Neural cell (in vitro differentiated cells): Measurements from ENCODE around the gene NEU3. TPM values are rescaled to one million over a fixed set of nuclear protein-coding genes. Genes with fewer than 3 reads are reported as not detected.

Experiments
- H2AFZ ChIP-seq: fragments of 200-600, 300-800 bp; sonication (generic), shearing (Covaris generic); 2 replicates; pipeline ENCODE4 v1.6.0; 2014; ENCODE audit warnings: low read depth, mild to moderate bottlenecking, antibody characterized with exemption, low read length, moderate library complexity
- H3F3A ChIP-seq: fragments of 200-600 bp; shearing (Covaris generic); 2 replicates; pipeline ENCODE4 v1.6.1; 2016; ENCODE audit warnings: mild to moderate bottlenecking, moderate library complexity, mixed read lengths, antibody characterized with exemption, low read length; ENCODE audit not compliant: insufficient read depth, poor library complexity, severe bottlenecking
- H3K27ac ChIP-seq: fragments of 200-600, 300-800 bp; sonication (generic), shearing (Covaris generic); 2 replicates; pipeline ENCODE4 v1.5.1; 2014; ENCODE audit warnings: mild to moderate bottlenecking, low read length, moderate library complexity
- H3K27me3 ChIP-seq: fragments of 300-800, 200-600 bp; sonication (generic), shearing (Covaris generic); 2 replicates; pipeline ENCODE4 v1.6.0; 2014; ENCODE audit warnings: mild to moderate bottlenecking, low read depth, low read length, moderate library complexity; ENCODE audit not compliant: insufficient read depth
- H3K36me3 ChIP-seq: fragments of 300-800, 200-600 bp; sonication (generic), shearing (Covaris generic); 2 replicates; pipeline ENCODE4 v1.5.1; 2014; ENCODE audit warnings: mild to moderate bottlenecking, antibody characterized with exemption, low read length, moderate library complexity; ENCODE audit not compliant: insufficient read depth
- H3K4me2 ChIP-seq: fragments of 300-800, 200-600 bp; sonication (generic), shearing (Covaris generic); 2 replicates; pipeline ENCODE4 v1.6.0; 2014; ENCODE audit warnings: mild to moderate bottlenecking, low read length
- H3K4me3 ChIP-seq: fragments of 300-800, 200-600 bp; sonication (generic), shearing (Covaris generic); 2 replicates; pipeline ENCODE4 v1.5.1; 2014; ENCODE audit warnings: mild to moderate bottlenecking, low read length, moderate library complexity
- H3K79me2 ChIP-seq: fragments of 200-600 bp; shearing (Covaris generic); replicated peaks from 2 replicates; pipeline ENCODE4 v1.6.0; 2014; ENCODE audit warnings: mild to moderate bottlenecking, low read length, moderate library complexity; ENCODE audit not compliant: insufficient read depth
- H3K9ac ChIP-seq: fragments of 300-800, 200-600 bp; sonication (generic), shearing (Covaris generic); 2 replicates; pipeline ENCODE4 v1.6.1; 2016; ENCODE audit warnings: mild to moderate bottlenecking, low read length, mixed read lengths
- H3K9me2 ChIP-seq: fragments of 200-600 bp; shearing (Covaris generic); 2 replicates; pipeline ENCODE4 v1.6.1; 2016; ENCODE audit warnings: mild to moderate bottlenecking, low read length, mixed read lengths; ENCODE audit not compliant: insufficient read depth
- H3K9me3 ChIP-seq: fragments of 200-600, 300-800 bp; sonication (generic), shearing (Covaris generic); 2 replicates; pipeline ENCODE4 v1.6.1; 2016; ENCODE audit warnings: mild to moderate bottlenecking, mixed run types, low read length, moderate library complexity, mixed read lengths
- H4K20me1 ChIP-seq: fragments of 200-600 bp; shearing (Covaris generic); 2 replicates; pipeline ENCODE4 v1.6.1; 2016; ENCODE audit warnings: mild to moderate bottlenecking, mixed run types; ENCODE audit not compliant: insufficient read depth
- EP300 ChIP-seq: fragments of 450-650 bp; conservative IDR thresholded peaks from 2 replicates; pipeline ENCODE4 v1.6.1; 2014; ENCODE audit warnings: antibody characterized with exemption, mild to moderate bottlenecking, moderate library complexity; ENCODE audit not compliant: poor library complexity, severe bottlenecking
- EZH2 ChIP-seq: fragments of 200-600, 300-800 bp; shearing (Covaris generic), sonication (generic); IDR thresholded peaks from 2 replicates; pipeline ENCODE4 v1.6.1; 2014; ENCODE audit warnings: antibody characterized with exemption, low read length, borderline replicate concordance, mild to moderate bottlenecking; ENCODE audit not compliant: insufficient read depth, poor library complexity, severe bottlenecking
- MXI1 ChIP-seq: fragments of 450-650 bp; conservative IDR thresholded peaks from 2 replicates; pipeline ENCODE4 v1.6.1; 2014; ENCODE audit warnings: antibody characterized with exemption, mild to moderate bottlenecking; ENCODE audit not compliant: poor library complexity, severe bottlenecking
- POLR2AphosphoS5 ChIP-seq: IDR thresholded peaks from 2 replicates; pipeline ENCODE4 v1.6.1; 2012
- RAD21 ChIP-seq: fragments of 450-650 bp; conservative IDR thresholded peaks from 2 replicates; pipeline ENCODE4 v1.6.1; 2014; ENCODE audit warnings: antibody characterized with exemption, mild to moderate bottlenecking, moderate library complexity
- SMC3 ChIP-seq: fragments of 450-650 bp; conservative IDR thresholded peaks from 2 replicates; pipeline ENCODE4 v1.6.1; 2014; ENCODE audit warnings: antibody characterized with exemption, mild to moderate bottlenecking, moderate library complexity; ENCODE audit not compliant: poor library complexity
- TAF1 ChIP-seq: IDR thresholded peaks from 2 replicates; pipeline ENCODE4 v1.6.1; 2012; ENCODE audit warnings: low read depth
- polyA plus RNA-seq: library from polyadenylated mRNA; depleted of rRNA; stranded (reverse); fragments of >200 nt; gene quantifications from 2 replicates; pipeline ENCODE4 v1.2.3, GENCODE V29; 2014
- TF ChIP-seq, protein P1 (sequence below): fragments of 450-650 bp; IDR thresholded peaks from 2 replicates; pipeline ENCODE4 v1.5.1; 2014; ENCODE audit warnings: antibody characterized with exemption, mild to moderate bottlenecking, moderate library complexity; ENCODE audit not compliant: poor library complexity, severe bottlenecking
- TF ChIP-seq, protein P2 (sequence below): IDR thresholded peaks from 2 replicates; pipeline ENCODE4 v1.6.1; 2012; ENCODE audit warnings: borderline replicate concordance

Gene NEU3
- polyA plus RNA-seq, 1 donor from 2014 or later, result 16.9 TPM

DNA sequence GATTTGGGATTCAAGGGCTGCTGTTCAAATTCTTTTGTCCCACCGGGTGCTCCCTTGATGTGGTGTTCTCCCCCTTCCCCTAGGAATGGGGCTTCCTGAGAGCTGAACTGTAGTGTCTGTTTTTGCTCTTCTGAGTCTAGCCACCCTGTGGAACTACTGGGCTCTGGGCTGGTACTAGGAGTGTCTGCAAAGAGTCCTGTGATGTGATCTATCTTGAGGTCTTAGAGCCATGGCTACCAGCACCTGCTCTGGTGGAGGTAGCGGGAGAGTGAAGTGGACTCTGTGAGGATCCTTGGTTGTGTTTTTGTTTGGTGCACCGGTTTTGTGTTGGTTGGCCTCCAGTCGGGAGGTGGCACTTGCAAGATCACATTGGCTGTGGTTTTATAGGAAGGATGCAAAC, 61.8 kb downstream of the NEU3 start:
- Histone ChIP-seq H4K20me1 (no peaks in the 10 kb centered on the region), H3K9me2 (no peaks in the 10 kb centered on the region), H3K9me3 (no peaks in the 10 kb centered on the region), H3K27ac (no peak overlapping the region), H3K27me3 (no peaks in the 10 kb centered on the region), H3F3A (no peaks in the 10 kb centered on the region), H2AFZ (no peak overlapping the region), H3K9ac (no peak overlapping the region), H3K36me3 (no peaks in the 10 kb centered on the region), H3K4me2 (no peak overlapping the region), H3K4me3 (no peak overlapping the region), H3K79me2 (no peaks in the 10 kb centered on the region)
- no peak for TF ChIP-seq TAF1
- TF ChIP-seq EP300, result no peak
- no peak for TF ChIP-seq EZH2
- TF ChIP-seq RAD21, result no peak
- TF ChIP-seq, protein P1, sequence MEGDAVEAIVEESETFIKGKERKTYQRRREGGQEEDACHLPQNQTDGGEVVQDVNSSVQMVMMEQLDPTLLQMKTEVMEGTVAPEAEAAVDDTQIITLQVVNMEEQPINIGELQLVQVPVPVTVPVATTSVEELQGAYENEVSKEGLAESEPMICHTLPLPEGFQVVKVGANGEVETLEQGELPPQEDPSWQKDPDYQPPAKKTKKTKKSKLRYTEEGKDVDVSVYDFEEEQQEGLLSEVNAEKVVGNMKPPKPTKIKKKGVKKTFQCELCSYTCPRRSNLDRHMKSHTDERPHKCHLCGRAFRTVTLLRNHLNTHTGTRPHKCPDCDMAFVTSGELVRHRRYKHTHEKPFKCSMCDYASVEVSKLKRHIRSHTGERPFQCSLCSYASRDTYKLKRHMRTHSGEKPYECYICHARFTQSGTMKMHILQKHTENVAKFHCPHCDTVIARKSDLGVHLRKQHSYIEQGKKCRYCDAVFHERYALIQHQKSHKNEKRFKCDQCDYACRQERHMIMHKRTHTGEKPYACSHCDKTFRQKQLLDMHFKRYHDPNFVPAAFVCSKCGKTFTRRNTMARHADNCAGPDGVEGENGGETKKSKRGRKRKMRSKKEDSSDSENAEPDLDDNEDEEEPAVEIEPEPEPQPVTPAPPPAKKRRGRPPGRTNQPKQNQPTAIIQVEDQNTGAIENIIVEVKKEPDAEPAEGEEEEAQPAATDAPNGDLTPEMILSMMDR, result no peak
- TF ChIP-seq, protein P2, sequence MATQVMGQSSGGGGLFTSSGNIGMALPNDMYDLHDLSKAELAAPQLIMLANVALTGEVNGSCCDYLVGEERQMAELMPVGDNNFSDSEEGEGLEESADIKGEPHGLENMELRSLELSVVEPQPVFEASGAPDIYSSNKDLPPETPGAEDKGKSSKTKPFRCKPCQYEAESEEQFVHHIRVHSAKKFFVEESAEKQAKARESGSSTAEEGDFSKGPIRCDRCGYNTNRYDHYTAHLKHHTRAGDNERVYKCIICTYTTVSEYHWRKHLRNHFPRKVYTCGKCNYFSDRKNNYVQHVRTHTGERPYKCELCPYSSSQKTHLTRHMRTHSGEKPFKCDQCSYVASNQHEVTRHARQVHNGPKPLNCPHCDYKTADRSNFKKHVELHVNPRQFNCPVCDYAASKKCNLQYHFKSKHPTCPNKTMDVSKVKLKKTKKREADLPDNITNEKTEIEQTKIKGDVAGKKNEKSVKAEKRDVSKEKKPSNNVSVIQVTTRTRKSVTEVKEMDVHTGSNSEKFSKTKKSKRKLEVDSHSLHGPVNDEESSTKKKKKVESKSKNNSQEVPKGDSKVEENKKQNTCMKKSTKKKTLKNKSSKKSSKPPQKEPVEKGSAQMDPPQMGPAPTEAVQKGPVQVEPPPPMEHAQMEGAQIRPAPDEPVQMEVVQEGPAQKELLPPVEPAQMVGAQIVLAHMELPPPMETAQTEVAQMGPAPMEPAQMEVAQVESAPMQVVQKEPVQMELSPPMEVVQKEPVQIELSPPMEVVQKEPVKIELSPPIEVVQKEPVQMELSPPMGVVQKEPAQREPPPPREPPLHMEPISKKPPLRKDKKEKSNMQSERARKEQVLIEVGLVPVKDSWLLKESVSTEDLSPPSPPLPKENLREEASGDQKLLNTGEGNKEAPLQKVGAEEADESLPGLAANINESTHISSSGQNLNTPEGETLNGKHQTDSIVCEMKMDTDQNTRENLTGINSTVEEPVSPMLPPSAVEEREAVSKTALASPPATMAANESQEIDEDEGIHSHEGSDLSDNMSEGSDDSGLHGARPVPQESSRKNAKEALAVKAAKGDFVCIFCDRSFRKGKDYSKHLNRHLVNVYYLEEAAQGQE, result no peak
- TF ChIP-seq POLR2AphosphoS5, result no peak
- TF ChIP-seq MXI1, result no peak

DNA sequence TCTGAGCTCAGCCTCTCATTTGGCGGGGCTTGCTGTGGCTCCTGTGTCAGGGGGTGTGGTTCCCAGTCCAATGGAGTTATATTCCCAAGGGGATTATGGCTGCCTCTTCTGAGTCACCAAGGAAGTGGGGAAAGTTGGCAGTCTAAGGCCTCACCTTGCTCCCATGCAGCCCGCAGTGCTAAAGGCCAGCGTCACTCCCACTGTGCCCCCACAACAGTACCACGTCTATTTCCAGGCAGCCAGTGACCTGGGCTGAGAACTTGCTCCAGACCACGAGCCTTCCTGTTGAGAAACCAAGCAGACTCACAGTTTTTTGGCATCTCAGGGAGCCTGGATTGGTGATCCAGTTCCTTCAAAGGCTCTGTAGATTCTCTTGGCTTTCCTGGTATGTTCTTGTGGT, 62.3 kb downstream of the NEU3 start:
- H2AFZ ChIP-seq, result no peak overlapping the region
- TF ChIP-seq SMC3, result no peak
- TF ChIP-seq POLR2AphosphoS5, result no peak
- TF ChIP-seq, protein P1, result no peak
- TF ChIP-seq TAF1, result no peak
- TF ChIP-seq, protein P2, result no peak
- TF ChIP-seq EZH2, result no peak
- TF ChIP-seq MXI1, result no peak
- no peak for TF ChIP-seq RAD21
- TF ChIP-seq EP300, result no peak
- no peaks in the 10 kb centered on the region for H3F3A ChIP-seq
- no peaks in the 10 kb centered on the region for H4K20me1 ChIP-seq
- no peak overlapping the region for H3K4me2 ChIP-seq
- H3K36me3 ChIP-seq, result no peaks in the 10 kb centered on the region
- no peaks in the 10 kb centered on the region for H3K27me3 ChIP-seq
- H3K4me3 ChIP-seq, result no peak overlapping the region
- no peaks in the 10 kb centered on the region for H3K9me2 ChIP-seq
- H3K9ac ChIP-seq, result no peak overlapping the region
- no peaks in the 10 kb centered on the region for H3K79me2 ChIP-seq
- no peak overlapping the region for H3K27ac ChIP-seq
- no peaks in the 10 kb centered on the region for H3K9me3 ChIP-seq
